OCI-LY3 (cell line): ENCODE data around the gene POMT2.

Experiments used
- H2AFZ ChIP-seq: fragments of 200-600, 300-600 bp; shearing (Covaris generic); 2 replicates; pipeline ENCODE4 v1.6.0; 2014; ENCODE audit warnings: antibody characterized with exemption, low read depth, low read length
- H3K27ac ChIP-seq: fragments of 200-600, 300-600 bp; sonication (generic); 2 replicates; pipeline ENCODE4 v1.5.1; 2014; ENCODE audit warnings: mild to moderate bottlenecking, low read length, moderate library complexity, mixed read lengths
- H3K27me3 ChIP-seq: fragments of 200-600, 300-600 bp; sonication (generic); 2 replicates; pipeline ENCODE4 v1.6.1; 2014; ENCODE audit warnings: low read depth, low read length, mixed read lengths
- H3K36me3 ChIP-seq: fragments of 200-600, 300-600 bp; sonication (generic); replicated peaks from 2 replicates; pipeline ENCODE3; 2014; ENCODE audit warnings: low read depth, low read length, mixed read lengths
- H3K4me1 ChIP-seq: fragments of 300-600, 200-600 bp; sonication (generic); 2 replicates; pipeline ENCODE4 v1.6.1; 2014; ENCODE audit warnings: low read length, mixed read lengths
- H3K4me2 ChIP-seq: fragments of 200-600, 300-600 bp; sonication (generic); 2 replicates; pipeline ENCODE4 v1.6.1; 2014; ENCODE audit warnings: low read length, mixed read lengths
- H3K4me3 ChIP-seq: fragments of 300-600, 200-600 bp; sonication (generic); 2 replicates; pipeline ENCODE4 v1.5.1; 2014; ENCODE audit warnings: antibody characterized with exemption, mild to moderate bottlenecking, low read length, moderate library complexity
- H3K79me2 ChIP-seq: fragments of 300-600, 200-600 bp; shearing (Covaris generic); 2 replicates; pipeline ENCODE4 v1.6.1; 2014; ENCODE audit warnings: mild to moderate bottlenecking, low read length, mixed read lengths
- H3K9ac ChIP-seq: fragments of 300-600, 200-600 bp; shearing (Covaris generic); 2 replicates; pipeline ENCODE4 v1.6.0; 2014; ENCODE audit warnings: mild to moderate bottlenecking, low read length, moderate library complexity
- H3K9me3 ChIP-seq: fragments of 200-600, 300-600 bp; shearing (Covaris generic); 2 replicates; pipeline ENCODE4 v1.6.1; 2014; ENCODE audit warnings: low read length, mixed read lengths; ENCODE audit not compliant: insufficient read depth
- H4K20me1 ChIP-seq: fragments of 200-600, 300-600 bp; sonication (generic); 2 replicates; pipeline ENCODE4 v1.6.1; 2016; ENCODE audit warnings: low read length, mixed read lengths; ENCODE audit not compliant: insufficient read depth
- EZH2phosphoT487 ChIP-seq: fragments of 200-600 bp; shearing (Covaris generic); IDR thresholded peaks from 2 replicates; pipeline ENCODE4 v1.6.1; 2018; ENCODE audit warnings: antibody characterized with exemption, mixed run types, low read depth
- TF ChIP-seq, protein P1 (sequence below): fragments of 200-600, 300-600 bp; sonication (generic); IDR thresholded peaks from 2 replicates; pipeline ENCODE4 v1.5.1; 2014; ENCODE audit warnings: antibody characterized with exemption, low read length, low read depth

The POMT2 gene

GRCh38 chr14:77242752-77243151 lies 77.9 kb downstream of the POMT2 start:
- Histone ChIP-seq H3K4me2 (no peak overlapping the region), H3K9ac (no peak overlapping the region), H3K27ac (no peak overlapping the region), H3K4me1 (no peaks in the 10 kb centered on the region), H3K4me3 (no peak overlapping the region), H3K27me3 (no peaks in the 10 kb centered on the region), H3K36me3 (no peaks in the 10 kb centered on the region), H4K20me1 (no peaks in the 10 kb centered on the region), H3K9me3 (no peaks in the 10 kb centered on the region), H3K79me2 (no peaks in the 10 kb centered on the region), H2AFZ (no peak overlapping the region)
- TF ChIP-seq, protein P1, sequence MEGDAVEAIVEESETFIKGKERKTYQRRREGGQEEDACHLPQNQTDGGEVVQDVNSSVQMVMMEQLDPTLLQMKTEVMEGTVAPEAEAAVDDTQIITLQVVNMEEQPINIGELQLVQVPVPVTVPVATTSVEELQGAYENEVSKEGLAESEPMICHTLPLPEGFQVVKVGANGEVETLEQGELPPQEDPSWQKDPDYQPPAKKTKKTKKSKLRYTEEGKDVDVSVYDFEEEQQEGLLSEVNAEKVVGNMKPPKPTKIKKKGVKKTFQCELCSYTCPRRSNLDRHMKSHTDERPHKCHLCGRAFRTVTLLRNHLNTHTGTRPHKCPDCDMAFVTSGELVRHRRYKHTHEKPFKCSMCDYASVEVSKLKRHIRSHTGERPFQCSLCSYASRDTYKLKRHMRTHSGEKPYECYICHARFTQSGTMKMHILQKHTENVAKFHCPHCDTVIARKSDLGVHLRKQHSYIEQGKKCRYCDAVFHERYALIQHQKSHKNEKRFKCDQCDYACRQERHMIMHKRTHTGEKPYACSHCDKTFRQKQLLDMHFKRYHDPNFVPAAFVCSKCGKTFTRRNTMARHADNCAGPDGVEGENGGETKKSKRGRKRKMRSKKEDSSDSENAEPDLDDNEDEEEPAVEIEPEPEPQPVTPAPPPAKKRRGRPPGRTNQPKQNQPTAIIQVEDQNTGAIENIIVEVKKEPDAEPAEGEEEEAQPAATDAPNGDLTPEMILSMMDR, result no peak
- TF ChIP-seq EZH2phosphoT487, result no peak

DNA sequence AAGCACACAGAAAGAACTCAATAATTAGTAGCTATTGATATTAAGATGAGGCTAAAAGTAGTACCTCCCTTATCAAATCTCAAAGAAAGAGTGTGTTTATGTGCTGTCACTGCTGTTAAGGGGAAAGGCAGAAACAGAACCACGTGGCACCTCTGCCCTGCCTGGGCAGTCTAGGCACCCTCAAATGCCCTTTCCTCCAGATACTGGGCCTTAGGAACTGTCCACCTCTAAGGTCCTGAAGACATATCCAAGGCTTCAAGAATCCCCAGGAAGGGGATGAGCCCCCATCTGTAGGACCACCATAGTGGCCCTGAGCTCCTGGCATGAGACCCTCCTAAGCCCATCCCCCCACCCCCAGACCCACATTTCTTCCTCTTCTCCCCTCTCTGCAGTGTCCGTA lies 78.7 kb downstream of the POMT2 start:
- Histone ChIP-seq H3K9me3 (no peaks in the 10 kb centered on the region), H3K4me3 (no peak overlapping the region), H3K27ac (no peak overlapping the region), H3K79me2 (no peaks in the 10 kb centered on the region), H3K9ac (no peak overlapping the region), H3K36me3 (no peaks in the 10 kb centered on the region), H2AFZ (no peak overlapping the region), H3K4me1 (no peaks in the 10 kb centered on the region), H4K20me1 (no peaks in the 10 kb centered on the region), H3K4me2 (no peak overlapping the region), H3K27me3 (no peaks in the 10 kb centered on the region)
- TF ChIP-seq, protein P1, result no peak
- no peak for TF ChIP-seq EZH2phosphoT487

DNA sequence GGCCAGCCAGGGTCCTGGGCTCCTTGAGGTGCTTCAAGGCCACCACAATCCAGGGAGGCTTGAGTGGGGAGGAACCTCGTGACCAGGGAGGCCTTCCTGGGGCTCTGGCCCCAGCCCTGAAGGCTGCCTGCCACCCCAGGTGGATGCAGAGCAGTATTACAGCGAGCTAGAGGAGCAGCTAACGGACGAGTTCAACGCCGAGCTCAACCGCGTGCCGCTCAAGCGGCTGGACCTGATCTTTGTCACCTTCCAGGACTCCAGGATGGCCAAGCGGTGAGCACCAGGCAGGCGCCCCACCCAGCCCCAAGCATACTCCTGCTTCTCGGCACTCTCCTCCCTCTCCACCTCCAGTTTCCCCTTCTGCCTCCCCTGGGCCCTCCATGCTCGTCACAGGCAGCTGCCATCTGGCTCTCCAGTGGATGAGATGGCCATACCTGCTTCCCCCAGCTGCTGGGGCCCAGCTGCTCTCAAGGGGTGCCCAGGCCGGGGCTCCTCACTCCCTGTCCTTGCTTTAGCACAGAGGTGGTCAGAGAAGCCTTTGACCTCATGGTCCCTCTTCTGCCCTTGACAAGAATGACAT lies 80.3 kb downstream of the POMT2 start:
- TF ChIP-seq, protein P1, result no peak
- TF ChIP-seq EZH2phosphoT487, result no peak
- H3K4me2 ChIP-seq, result no peak overlapping the region

GRCh38 chr14:77239412-77239811 lies 81.3 kb downstream of the POMT2 start:
- H3K36me3 ChIP-seq, result no peaks in the 10 kb centered on the region
- H3K27ac ChIP-seq, result no peak overlapping the region
- H2AFZ ChIP-seq, result no peak overlapping the region
- H3K4me3 ChIP-seq, result no peak overlapping the region
- TF ChIP-seq EZH2phosphoT487, result no peak
- TF ChIP-seq, protein P1, result no peak
- H3K9ac ChIP-seq, result no peak overlapping the region
- H3K4me2 ChIP-seq, result no peak overlapping the region
- no peaks in the 10 kb centered on the region for H3K79me2 ChIP-seq
- H4K20me1 ChIP-seq, result no peaks in the 10 kb centered on the region
- H3K27me3 ChIP-seq, result no peaks in the 10 kb centered on the region
- H3K4me1 ChIP-seq, result no peaks in the 10 kb centered on the region
- H3K9me3 ChIP-seq, result no peaks in the 10 kb centered on the region

More for the DNA sequence above, 80.3 kb downstream of the POMT2 start:
- H3K9ac ChIP-seq, result no peak overlapping the region
- no peaks in the 10 kb centered on the region for H3K9me3 ChIP-seq
- no peaks in the 10 kb centered on the region for H3K27me3 ChIP-seq
- H3K27ac ChIP-seq, result no peak overlapping the region
- no peak overlapping the region for H2AFZ ChIP-seq
- no peaks in the 10 kb centered on the region for H3K79me2 ChIP-seq
- H3K36me3 ChIP-seq, result no peaks in the 10 kb centered on the region
- no peak overlapping the region for H3K4me3 ChIP-seq
- no peaks in the 10 kb centered on the region for H4K20me1 ChIP-seq
- H3K4me1 ChIP-seq, result no peaks in the 10 kb centered on the region
